OCI-LY1 (cell line): ENCODE data around the gene FAM199X.

Source experiments
- EZH2 ChIP-seq: fragments of 200-600 bp; sonication (generic), shearing (Covaris generic); IDR thresholded peaks from 2 replicates; pipeline ENCODE4 v1.8.0; 2017; ENCODE audit warnings: borderline replicate concordance, mixed run types, mild to moderate bottlenecking, antibody characterized with exemption, low read length, moderate library complexity, mixed read lengths
- TF ChIP-seq, protein P1 (sequence below): fragments of 200-600 bp; sonication (generic), shearing (Covaris generic); IDR thresholded peaks from 2 replicates; pipeline ENCODE4 v1.5.1; 2017; ENCODE audit warnings: mild to moderate bottlenecking, antibody characterized with exemption, low read length, moderate library complexity, mixed read lengths

- TF ChIP-seq, protein P1, sequence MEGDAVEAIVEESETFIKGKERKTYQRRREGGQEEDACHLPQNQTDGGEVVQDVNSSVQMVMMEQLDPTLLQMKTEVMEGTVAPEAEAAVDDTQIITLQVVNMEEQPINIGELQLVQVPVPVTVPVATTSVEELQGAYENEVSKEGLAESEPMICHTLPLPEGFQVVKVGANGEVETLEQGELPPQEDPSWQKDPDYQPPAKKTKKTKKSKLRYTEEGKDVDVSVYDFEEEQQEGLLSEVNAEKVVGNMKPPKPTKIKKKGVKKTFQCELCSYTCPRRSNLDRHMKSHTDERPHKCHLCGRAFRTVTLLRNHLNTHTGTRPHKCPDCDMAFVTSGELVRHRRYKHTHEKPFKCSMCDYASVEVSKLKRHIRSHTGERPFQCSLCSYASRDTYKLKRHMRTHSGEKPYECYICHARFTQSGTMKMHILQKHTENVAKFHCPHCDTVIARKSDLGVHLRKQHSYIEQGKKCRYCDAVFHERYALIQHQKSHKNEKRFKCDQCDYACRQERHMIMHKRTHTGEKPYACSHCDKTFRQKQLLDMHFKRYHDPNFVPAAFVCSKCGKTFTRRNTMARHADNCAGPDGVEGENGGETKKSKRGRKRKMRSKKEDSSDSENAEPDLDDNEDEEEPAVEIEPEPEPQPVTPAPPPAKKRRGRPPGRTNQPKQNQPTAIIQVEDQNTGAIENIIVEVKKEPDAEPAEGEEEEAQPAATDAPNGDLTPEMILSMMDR: no peak
- no peak for TF ChIP-seq EZH2
Observed at GRCh38 chrX:104189837-104190236, 23.6 kb downstream of the FAM199X start.
